Upper lobe of left lung (tissue), 6 donors: ENCODE measurements around the gene REXO4. TPM values are rescaled to one million over a fixed set of nuclear protein-coding genes. Genes with fewer than 3 reads are reported as not detected.

Experiments used
- total RNA-seq, 6 donors: library from RNA; depleted of rRNA in 4 of 6; stranded (reverse); fragments of >200 nt in 4 of 6; gene quantifications; one replicate each; pipeline versions ENCODE4 v1.1.0 to v1.2.1, GENCODE V29; 2016 to 2021
- donor health status: DM: no; HTN: no; CAD: no; lungs with moderate emphysema.
- donor health status: DM: no; HTN: yes; CAD: no; lungs with severe emphysema.

Gene REXO4
- total RNA-seq, 6 donors from 2014 or later, result 14.7 to 34.3 (median 23.1) TPM

Other genes starting within 250 kb of the REXO4 start
- gene OBP2B, start 208.8 kb downstream of the REXO4 start, total RNA-seq, result not detected
- gene ABO, start 142.8 kb downstream of the REXO4 start, total RNA-seq, result 10 to 100 TPM in 5 of 6 donors, 1 to 10 TPM in 1; 7.6 to 84.9 (median 35.4) TPM
- gene SURF6, start 81.8 kb downstream of the REXO4 start, total RNA-seq, result 10 to 100 TPM; 16.6 to 30.4 (median 24.7) TPM
- gene MED22, start 69.9 kb downstream of the REXO4 start, total RNA-seq, result 10 to 100 TPM; 28.1 to 41.0 (median 30.5) TPM
- 1,000 to 10,000 TPM in 4 of 6 donors, 100 to 1,000 TPM in 2; 840 to 1,613 (median 1,352) TPM for gene RPL7A, start 69.8 kb downstream of the REXO4 start, total RNA-seq
- gene SURF1, start 61.5 kb downstream of the REXO4 start, total RNA-seq, result 10 to 100 TPM; 25.1 to 64.8 (median 45.5) TPM
- 10 to 100 TPM; 18.1 to 31.5 (median 21.7) TPM for gene SURF2, start 61.5 kb downstream of the REXO4 start, total RNA-seq
- 100 to 1,000 TPM in 5 of 6 donors, 10 to 100 TPM in 1; 66.0 to 208 (median 137) TPM for gene SURF4, start 42.0 kb downstream of the REXO4 start, total RNA-seq
- 1 to 10 TPM in 3 of 6 donors, under 1 TPM in 1, not detected in 2; 0.59 to 3.1 (median 1.6) TPM for gene STKLD1, start 41.6 kb downstream of the REXO4 start, total RNA-seq
- gene ADAMTS13, start 4.4 kb upstream of the REXO4 start, total RNA-seq, result 1 to 10 TPM; 1.4 to 9.4 (median 2.5) TPM
- gene CACFD1, start 42.0 kb upstream of the REXO4 start, total RNA-seq, result 10 to 100 TPM; 31.1 to 52.8 (median 38.5) TPM
- 10 to 100 TPM in 2 of 6 donors, 1 to 10 TPM in 4; 5.2 to 17.2 (median 7.5) TPM for gene SLC2A6, start 61.1 kb upstream of the REXO4 start, total RNA-seq
- gene MYMK, start 106.9 kb upstream of the REXO4 start, total RNA-seq, result not detected
- 10 to 100 TPM in 4 of 6 donors, 1 to 10 TPM in 2; 1.4 to 34.8 (median 19.2) TPM for gene ADAMTSL2, start 116.7 kb upstream of the REXO4 start, total RNA-seq
- gene FAM163B, start 191.4 kb upstream of the REXO4 start, total RNA-seq, result not detected
- under 1 TPM in 1 of 6 donors, not detected in 5; 0.27 TPM for gene DBH, start 218.4 kb upstream of the REXO4 start, total RNA-seq